Type B pancreatic cell (in vitro differentiated cells): Measurements from ENCODE around the gene ATP2B1. TPM values are rescaled to one million over a fixed set of nuclear protein-coding genes. Genes with fewer than 3 reads are reported as not detected.
A peak's percentile ranks its signal among the peaks of the same experiment; 100 is the strongest.

Experiments used
- DNase-seq: peaks from one replicate; pipeline ENCODE4 v3.0.0; 2021; ENCODE audit warnings: mixed read lengths; ENCODE audit not compliant: unreplicated experiment; ENCODE audit errors: extremely low spot score
- H3K27ac Mint-ChIP-seq: 2 replicates; pipeline ENCODE4 v1.8.0; 2021; ENCODE audit warnings: mild to moderate bottlenecking, mixed read lengths
- H3K27me3 Mint-ChIP-seq: 2 replicates; pipeline ENCODE4 v1.8.0; 2021; ENCODE audit warnings: mixed read lengths
- H3K36me3 Mint-ChIP-seq: 2 replicates; pipeline ENCODE4 v1.8.0; 2021; ENCODE audit warnings: mixed read lengths
- H3K4me1 Mint-ChIP-seq: one replicate; pipeline ENCODE4 v1.8.0; 2021; ENCODE audit warnings: mixed read lengths; ENCODE audit not compliant: unreplicated experiment
- H3K4me3 Mint-ChIP-seq: 2 replicates; pipeline ENCODE4 v1.8.0; 2021; ENCODE audit warnings: mild to moderate bottlenecking, mixed read lengths
- H3K9me3 Mint-ChIP-seq: 2 replicates; pipeline ENCODE4 v1.8.0; 2021; ENCODE audit warnings: mixed read lengths
- total RNA-seq: library from RNA; stranded (reverse); gene quantifications from 2 replicates; pipeline ENCODE4 v1.2.1, GENCODE V29; 2021; ENCODE audit warnings: low replicate concordance
- TF ChIP-seq, protein P1 (sequence below): fragments of 200-600 bp; sonication (generic); conservative IDR thresholded peaks from 2 replicates; pipeline ENCODE4 v1.5.0; 2021; ENCODE audit warnings: antibody characterized with exemption, mild to moderate bottlenecking

ATP2B1 gene
- total RNA-seq, 1 donor from 2014 or later: 95.2 TPM

- no peak for DNase-seq
- H3K4me1 Mint-ChIP-seq: peaks cover 10% of the 10 kb centered on the region
- peaks cover 5% of the 10 kb centered on the region for H3K27me3 Mint-ChIP-seq
- TF ChIP-seq, protein P1, sequence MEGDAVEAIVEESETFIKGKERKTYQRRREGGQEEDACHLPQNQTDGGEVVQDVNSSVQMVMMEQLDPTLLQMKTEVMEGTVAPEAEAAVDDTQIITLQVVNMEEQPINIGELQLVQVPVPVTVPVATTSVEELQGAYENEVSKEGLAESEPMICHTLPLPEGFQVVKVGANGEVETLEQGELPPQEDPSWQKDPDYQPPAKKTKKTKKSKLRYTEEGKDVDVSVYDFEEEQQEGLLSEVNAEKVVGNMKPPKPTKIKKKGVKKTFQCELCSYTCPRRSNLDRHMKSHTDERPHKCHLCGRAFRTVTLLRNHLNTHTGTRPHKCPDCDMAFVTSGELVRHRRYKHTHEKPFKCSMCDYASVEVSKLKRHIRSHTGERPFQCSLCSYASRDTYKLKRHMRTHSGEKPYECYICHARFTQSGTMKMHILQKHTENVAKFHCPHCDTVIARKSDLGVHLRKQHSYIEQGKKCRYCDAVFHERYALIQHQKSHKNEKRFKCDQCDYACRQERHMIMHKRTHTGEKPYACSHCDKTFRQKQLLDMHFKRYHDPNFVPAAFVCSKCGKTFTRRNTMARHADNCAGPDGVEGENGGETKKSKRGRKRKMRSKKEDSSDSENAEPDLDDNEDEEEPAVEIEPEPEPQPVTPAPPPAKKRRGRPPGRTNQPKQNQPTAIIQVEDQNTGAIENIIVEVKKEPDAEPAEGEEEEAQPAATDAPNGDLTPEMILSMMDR: no peak
- peak overlapping the region; percentile 98 for H3K27ac Mint-ChIP-seq
- peaks cover 12% of the 10 kb centered on the region for H3K9me3 Mint-ChIP-seq
- no peaks in the 10 kb centered on the region for H3K36me3 Mint-ChIP-seq
- H3K4me3 Mint-ChIP-seq: peak overlapping the region; percentile 96
These were observed 2.5 kb upstream of the ATP2B1 start for GRCh38 chr12:89710873-89711750.

DNA sequence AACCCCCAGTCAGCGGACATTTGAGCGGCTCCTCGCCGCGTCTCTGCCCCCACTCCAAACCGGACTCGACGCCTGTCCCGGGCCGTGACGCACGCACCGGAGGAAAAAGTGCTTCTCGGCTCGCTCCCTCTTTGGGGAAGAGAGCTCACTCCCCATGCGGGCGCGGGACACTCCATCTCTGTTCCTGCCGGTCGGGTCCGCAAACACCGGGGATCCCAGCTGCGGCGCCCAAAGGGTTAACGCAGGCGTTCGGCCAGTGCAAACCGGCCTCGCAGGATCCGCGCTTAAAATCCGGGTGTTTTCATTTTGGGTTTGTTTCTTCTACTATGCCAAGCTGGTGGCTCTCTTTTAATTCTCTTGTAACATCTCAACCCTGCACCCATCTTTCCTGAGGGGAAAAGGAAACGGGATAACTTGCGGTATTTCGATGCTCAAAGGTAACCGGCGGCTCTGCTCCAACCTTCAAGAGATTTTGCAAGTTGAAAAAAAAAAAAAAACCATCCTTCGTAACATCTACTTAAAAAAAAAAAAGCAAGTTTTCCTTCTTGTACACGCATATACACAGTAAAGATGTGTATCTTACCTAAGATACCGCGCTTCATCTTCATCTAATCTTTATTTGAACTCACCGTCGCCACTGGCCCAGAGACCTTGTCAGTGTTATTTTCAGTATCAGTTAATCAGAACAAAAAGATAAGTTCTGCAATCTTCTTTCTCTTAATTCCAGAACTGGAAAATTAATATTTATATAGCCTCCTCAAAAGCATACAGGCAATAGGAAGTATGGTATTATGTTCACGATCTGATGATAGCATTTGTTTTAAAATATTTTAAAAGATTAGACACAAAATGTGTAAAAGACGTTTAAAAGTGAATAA, 1.6 kb upstream of the ATP2B1 start:
- Mint-ChIP-seq H3K27me3 (peaks cover 5% of the 10 kb centered on the region), H3K9me3 (peaks cover 9% of the 10 kb centered on the region), H3K4me3 (peak overlapping the region; percentile 96), H3K36me3 (no peaks in the 10 kb centered on the region), H3K4me1 (peaks cover 16% of the 10 kb centered on the region), H3K27ac (peak overlapping the region; percentile 98)
- DNase-seq: peak; percentile 80
- TF ChIP-seq, protein P1: no peak

GRCh38 chr12:89709157-89709994, 738 bp upstream of the ATP2B1 start:
- peak; percentile 99 for DNase-seq
- H3K36me3 Mint-ChIP-seq: no peaks in the 10 kb centered on the region
- H3K27ac Mint-ChIP-seq: peak overlapping the region; percentile 98
- H3K27me3 Mint-ChIP-seq: peaks cover 5% of the 10 kb centered on the region
- TF ChIP-seq, protein P1: no peak
- peak overlapping the region; percentile 96 for H3K4me3 Mint-ChIP-seq
- peaks cover 3% of the 10 kb centered on the region for H3K9me3 Mint-ChIP-seq
- peaks cover 22% of the 10 kb centered on the region for H3K4me1 Mint-ChIP-seq

GRCh38 chr12:89707703-89708564, 704 bp downstream of the ATP2B1 start:
- Mint-ChIP-seq H3K27ac (peak overlapping the region; percentile 96), H3K4me1 (peaks cover 35% of the 10 kb centered on the region), H3K4me3 (peak overlapping the region; percentile 98), H3K36me3 (no peaks in the 10 kb centered on the region), H3K27me3 (peaks cover 5% of the 10 kb centered on the region), H3K9me3 (no peaks in the 10 kb centered on the region)
- TF ChIP-seq, protein P1: peak; percentile 58
- peak; percentile 71 for DNase-seq
